ENCODE data around the gene R3HDM2. TPM values are rescaled to one million over a fixed set of nuclear protein-coding genes. Genes with fewer than 3 reads are reported as not detected.

Gene R3HDM2
- total and polyA plus RNA-seq, 2 of the 13 experiments (the other 11 are each of a cell fraction or from before 2014, with no cell fraction given): 11.1 to 23.5 TPM

- no peak overlapping the region for H3K9ac ChIP-seq (ENCODE audit: insufficient read depth, low read depth, low read length)
- TF ChIP-seq PTBP1 (IDR thresholded peaks at IDR 0.05; ENCODE audit: low read depth, low read length, poor library complexity, severe bottlenecking) (no peak), POGK (CRISPR knock-in tag; conservative IDR thresholded peaks at IDR 0.05) (no peak), ZNF619 (CRISPR knock-in tag; IDR thresholded peaks at IDR 0.05) (no peak), ZNF674 (CRISPR knock-in tag; IDR thresholded peaks at IDR 0.05; ENCODE audit: low read depth) (no peak), ZBED4 (CRISPR knock-in tag; IDR thresholded peaks at IDR 0.05; ENCODE audit: borderline replicate concordance) (no peak), ZNF549 (CRISPR knock-in tag; IDR thresholded peaks at IDR 0.05) (no peak), RBAK (CRISPR knock-in tag; IDR thresholded peaks at IDR 0.05) (no peak), CHD2 (IDR thresholded peaks at IDR 0.05; ENCODE audit: low read depth, low read length) (no peak), ARNT2 (CRISPR knock-in tag; IDR thresholded peaks at IDR 0.05; ENCODE audit: low read depth) (no peak), ZFP1 (CRISPR knock-in tag; IDR thresholded peaks at IDR 0.05) (no peak), GATAD2A (CRISPR knock-in tag; IDR thresholded peaks at IDR 0.05) (no peak)
- peaks cover 34 to 62% of the 10 kb centered on the region in 2 experiments; a peak in 4 of 5 replicates for H3K36me3 ChIP-seq (replicated peaks in 1 of 2; ENCODE audit: control insufficient read depth in 1 of 2, insufficient read depth in 2 of 2, low read length in 2 of 2)
- no peak overlapping the region for H3K4me2 ChIP-seq (ENCODE audit: low read depth, low read length)
- no peak overlapping the region for H3K27ac ChIP-seq (ENCODE audit: extremely low read length, insufficient read depth, low read length)
- peaks cover 2 to 10% of the 10 kb centered on the region in 2 experiments for H3K27me3 ChIP-seq (ENCODE audit: control insufficient read depth in 1 of 2, insufficient read depth in 2 of 2, low read length in 2 of 2)
- H2AFZ ChIP-seq (ENCODE audit: low read length): no peak overlapping the region
- no peaks in the 10 kb centered on the region for H3K79me2 ChIP-seq (ENCODE audit: insufficient read depth, low read length)
- in situ Hi-C loops (cut with HindIII; ENCODE audit: extremely low pct_ligation_motif_present, low pct_unique_long_range_greater_than_20kb) (no loop called here), intact Hi-C loops (cut with micrococcal nuclease; ENCODE audit: unreplicated experiment) (no loop called here)
- ChIA-PET POLR2A (no interaction called here), CTCF (ENCODE audit: low intra/inter-chr PET ratio, low total read pairs) (interaction anchor here (9.8 kb wide), 1 partner anchor 29 kb away, joined by 308 read pairs; a partner anchor contains a TSS)
- no peaks in the 10 kb centered on the region for H3K9me3 ChIP-seq (ENCODE audit: low read length)
- 99% methylated on average over 13 of the region's 15 CpGs for WGBS (ENCODE audit: low lambda C conversion rate)
- DNase-seq (ENCODE audit: low spot score) (no peak), FAIRE-seq (no peak), ATAC-seq (no peak)
- H4K20me1 ChIP-seq (ENCODE audit: insufficient read depth, low read length): peaks cover 9% of the 10 kb centered on the region; the same call in 1 of the 2 replicates
- no TSS peak for BruUV-seq (replicated peaks)
- H3K4me1 ChIP-seq (ENCODE audit: insufficient read depth, low read length): peaks cover 18% of the 10 kb centered on the region
- no peak overlapping the region for H3K4me3 ChIP-seq (replicated peaks in 1 of 3; ENCODE audit: insufficient read depth in 1 of 3, low read depth in 2 of 3, low read length in 3 of 3)
Measured at GRCh38 chr12:57210461-57210860, 220.4 kb downstream of the R3HDM2 start.
